Endothelial cell (in vitro differentiated cells): ENCODE measurements around the gene C9orf153. TPM values are rescaled to one million over a fixed set of nuclear protein-coding genes. Genes with fewer than 3 reads are reported as not detected.
A peak's percentile ranks its signal among the peaks of the same experiment; 100 is the strongest.

ENCODE experiments used
- DNase-seq: peaks from one replicate; pipeline ENCODE4 v3.0.0; 2021; ENCODE audit warnings: low spot score
- H3K27ac Mint-ChIP-seq: one replicate; pipeline ENCODE4 v1.8.0; 2021; ENCODE audit warnings: mixed read lengths, inconsistent platforms; ENCODE audit not compliant: unreplicated experiment
- H3K27me3 Mint-ChIP-seq: one replicate; pipeline ENCODE4 v1.8.0; 2021; ENCODE audit warnings: mild to moderate bottlenecking, moderate library complexity, mixed read lengths, inconsistent platforms; ENCODE audit not compliant: unreplicated experiment
- H3K36me3 Mint-ChIP-seq: one replicate; pipeline ENCODE4 v1.8.0; 2021; ENCODE audit warnings: mild to moderate bottlenecking, low read depth, mixed read lengths, inconsistent platforms; ENCODE audit not compliant: unreplicated experiment
- H3K4me1 Mint-ChIP-seq: one replicate; pipeline ENCODE4 v1.8.0; 2021; ENCODE audit warnings: mild to moderate bottlenecking, mixed read lengths, inconsistent platforms; ENCODE audit not compliant: unreplicated experiment
- H3K4me3 Mint-ChIP-seq: one replicate; pipeline ENCODE4 v1.8.0; 2021; ENCODE audit warnings: mild to moderate bottlenecking, mixed read lengths, inconsistent platforms; ENCODE audit not compliant: unreplicated experiment
- H3K9me3 Mint-ChIP-seq: one replicate; pipeline ENCODE4 v1.8.0; 2021; ENCODE audit warnings: mixed read lengths, inconsistent platforms; ENCODE audit not compliant: unreplicated experiment
- CTCF ChIP-seq: fragments of 200-600 bp; sonication (generic); IDR thresholded peaks from one replicate; pipeline ENCODE4 v1.5.0; 2021; ENCODE audit warnings: antibody characterized with exemption; ENCODE audit not compliant: unreplicated experiment
- total RNA-seq: library from RNA; stranded (reverse); fragmentation: NEBNext Ultra II Directional; extraction: Animal tissue kit (Norgen Biotek cat#: 25700); gene quantifications from one replicate; pipeline ENCODE4 v1.2.1, GENCODE V29; 2021; ENCODE audit not compliant: unreplicated experiment

Gene C9orf153
- total RNA-seq, 1 donor from 2014 or later = 0.36 TPM

DNA sequence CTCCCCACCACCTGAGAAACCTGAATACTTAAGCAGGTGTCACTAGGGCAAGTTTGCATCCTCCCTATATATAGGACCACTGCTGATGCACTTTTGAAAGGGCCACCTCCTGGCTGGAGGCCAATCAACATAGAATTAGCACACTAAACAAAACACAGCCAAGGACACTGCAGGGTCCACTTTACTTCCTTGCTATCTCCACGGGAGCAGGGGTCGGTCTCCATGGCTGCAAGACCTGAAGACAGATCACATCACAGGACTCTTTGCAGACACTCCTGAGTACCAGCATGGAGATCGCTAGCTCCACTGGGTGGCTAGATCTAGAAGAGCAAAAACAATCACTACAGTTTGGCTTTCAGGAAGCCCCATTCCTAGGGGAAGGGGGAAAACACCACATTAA lies 72.3 kb downstream of the C9orf153 start:
- Mint-ChIP-seq H3K4me3 (peak overlapping the region; percentile 16), H3K36me3 (no peaks in the 10 kb centered on the region), H3K27ac (no peak overlapping the region), H3K4me1 (no peaks in the 10 kb centered on the region), H3K9me3 (peaks cover 5% of the 10 kb centered on the region), H3K27me3 (no peaks in the 10 kb centered on the region)
- TF ChIP-seq CTCF = no peak
- DNase-seq = no peak

DNA sequence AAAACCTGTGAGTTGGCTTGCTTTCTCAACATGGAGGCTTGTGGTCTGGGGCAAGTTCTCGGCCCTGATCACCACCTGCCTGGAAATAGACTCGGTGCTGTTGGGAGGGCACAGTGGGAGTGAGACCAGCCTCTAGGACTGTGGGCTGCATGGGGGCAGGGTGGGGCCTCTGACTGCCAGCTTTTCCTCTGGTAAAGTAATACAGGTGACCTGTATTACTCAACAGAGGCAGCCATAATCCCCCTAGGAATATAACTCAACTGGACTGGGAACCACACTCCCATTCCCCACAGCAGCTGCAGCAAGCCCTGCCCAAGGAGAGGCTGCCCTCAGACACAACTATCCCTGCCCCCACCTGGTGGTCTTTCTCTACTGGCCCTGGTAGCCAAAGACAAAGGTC lies 72.8 kb downstream of the C9orf153 start:
- Mint-ChIP-seq H3K4me3 (no peak overlapping the region), H3K4me1 (no peaks in the 10 kb centered on the region), H3K27me3 (no peaks in the 10 kb centered on the region), H3K27ac (no peak overlapping the region), H3K9me3 (peaks cover 5% of the 10 kb centered on the region), H3K36me3 (no peaks in the 10 kb centered on the region)
- no peak for DNase-seq
- no peak for TF ChIP-seq CTCF

DNA sequence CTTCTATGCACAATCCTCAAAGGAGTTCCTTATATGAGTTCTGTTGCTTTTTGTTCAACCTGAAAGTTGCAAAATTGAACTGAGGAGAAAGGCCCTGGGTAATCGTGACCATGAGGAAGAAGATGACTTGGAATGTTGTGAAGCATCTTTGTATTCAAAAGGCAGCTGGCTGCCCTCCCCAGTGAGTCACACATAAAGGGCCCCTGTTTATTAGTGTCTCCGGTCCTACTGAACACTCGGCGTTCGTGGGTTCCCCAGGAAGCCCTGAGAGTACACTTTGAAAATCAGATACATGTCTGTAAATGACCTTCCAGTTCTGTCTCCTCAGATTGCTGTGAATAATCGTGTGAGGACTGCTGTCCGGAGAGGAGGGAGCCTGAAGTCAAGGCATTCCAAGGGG lies 73.6 kb downstream of the C9orf153 start:
- Mint-ChIP-seq H3K36me3 (no peaks in the 10 kb centered on the region), H3K27ac (no peak overlapping the region), H3K4me3 (no peak overlapping the region), H3K27me3 (no peaks in the 10 kb centered on the region), H3K9me3 (no peaks in the 10 kb centered on the region), H3K4me1 (no peaks in the 10 kb centered on the region)
- TF ChIP-seq CTCF = no peak
- DNase-seq = no peak

- Mint-ChIP-seq H3K27me3 (no peaks in the 10 kb centered on the region), H3K4me3 (no peak overlapping the region), H3K4me1 (no peaks in the 10 kb centered on the region), H3K9me3 (no peaks in the 10 kb centered on the region), H3K27ac (no peak overlapping the region), H3K36me3 (no peaks in the 10 kb centered on the region)
- no peak for TF ChIP-seq CTCF
- DNase-seq = no peak
Observed at GRCh38 chr9:86184138-86184524, 75.3 kb downstream of the C9orf153 start.

GRCh38 chr9:86183229-86184137 lies 76.0 kb downstream of the C9orf153 start:
- H3K4me3 Mint-ChIP-seq = no peak overlapping the region
- no peaks in the 10 kb centered on the region for H3K36me3 Mint-ChIP-seq
- no peaks in the 10 kb centered on the region for H3K27me3 Mint-ChIP-seq
- no peak for TF ChIP-seq CTCF
- no peak for DNase-seq
- no peaks in the 10 kb centered on the region for H3K4me1 Mint-ChIP-seq
- no peak overlapping the region for H3K27ac Mint-ChIP-seq
- H3K9me3 Mint-ChIP-seq = no peaks in the 10 kb centered on the region
